AG09309 (cell line): Measurements from ENCODE around the gene TTR.

Experiments
- DNase-seq: peaks from one replicate; pipeline ENCODE4 v3.0.0-alpha.2; 2010; ENCODE audit warnings: low read depth
- H3K4me3 ChIP-seq: 2 replicates; pipeline ENCODE4 v1.5.1; 2011; ENCODE audit warnings: mild to moderate bottlenecking, low read depth, low read length, moderate library complexity; ENCODE audit not compliant: control insufficient read depth
- CTCF ChIP-seq: IDR thresholded peaks from 2 replicates; pipeline ENCODE4 v1.5.1; 2011; ENCODE audit warnings: mild to moderate bottlenecking, low read depth, low read length, inconsistent platforms; ENCODE audit not compliant: insufficient read depth, control insufficient read depth; ENCODE audit errors: missing control alignments

Gene TTR

GRCh38 chr18:31610286-31611205, 18.9 kb downstream of the TTR start:
- TF ChIP-seq CTCF: no peak
- no peak for DNase-seq
- H3K4me3 ChIP-seq: no peak overlapping the region

DNA sequence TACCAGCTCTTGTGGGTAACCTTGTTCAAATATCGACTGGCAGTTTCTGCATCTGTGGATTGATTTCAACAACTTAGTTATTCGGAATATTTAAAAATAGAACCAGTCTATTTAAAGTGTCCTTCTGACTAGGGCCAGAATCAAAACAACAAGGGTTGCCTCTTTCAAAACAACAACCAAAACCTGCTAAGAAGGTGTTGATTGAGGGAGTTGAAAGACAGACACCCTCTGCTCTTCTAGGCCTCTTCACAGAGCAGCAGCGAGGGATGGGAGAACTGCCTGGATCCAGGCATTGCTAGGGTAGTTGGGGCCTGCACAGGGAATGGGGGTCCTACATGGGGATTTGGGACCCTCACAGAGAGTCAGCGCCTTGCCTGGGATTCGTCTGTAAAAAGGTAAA, 19.8 kb downstream of the TTR start:
- TF ChIP-seq CTCF: no peak
- DNase-seq: no peak
- H3K4me3 ChIP-seq: no peak overlapping the region

DNA sequence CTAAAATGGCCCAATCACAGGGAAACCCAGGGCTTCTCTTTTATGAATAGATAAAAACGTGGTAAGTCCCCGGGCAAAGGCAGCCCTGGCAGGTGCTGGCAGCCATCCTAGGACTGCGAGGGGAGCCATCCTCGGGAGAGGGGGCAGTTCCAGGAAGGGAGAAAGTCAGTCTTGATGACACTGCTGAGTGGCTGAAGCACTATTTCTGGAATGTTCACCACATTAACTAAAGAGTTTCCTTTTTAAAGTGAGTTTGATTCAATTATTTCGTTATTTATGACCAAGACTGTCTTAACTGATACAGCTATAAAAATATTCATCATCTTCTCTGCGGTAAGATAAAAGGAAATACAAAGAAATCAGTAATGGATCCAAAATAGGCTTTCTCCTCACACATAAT, 20.4 kb downstream of the TTR start:
- TF ChIP-seq CTCF: no peak
- no peak overlapping the region for H3K4me3 ChIP-seq
- DNase-seq: no peak

GRCh38 chr18:31614044-31614443, 22.4 kb downstream of the TTR start:
- no peak for TF ChIP-seq CTCF
- no peak overlapping the region for H3K4me3 ChIP-seq
- no peak for DNase-seq

DNA sequence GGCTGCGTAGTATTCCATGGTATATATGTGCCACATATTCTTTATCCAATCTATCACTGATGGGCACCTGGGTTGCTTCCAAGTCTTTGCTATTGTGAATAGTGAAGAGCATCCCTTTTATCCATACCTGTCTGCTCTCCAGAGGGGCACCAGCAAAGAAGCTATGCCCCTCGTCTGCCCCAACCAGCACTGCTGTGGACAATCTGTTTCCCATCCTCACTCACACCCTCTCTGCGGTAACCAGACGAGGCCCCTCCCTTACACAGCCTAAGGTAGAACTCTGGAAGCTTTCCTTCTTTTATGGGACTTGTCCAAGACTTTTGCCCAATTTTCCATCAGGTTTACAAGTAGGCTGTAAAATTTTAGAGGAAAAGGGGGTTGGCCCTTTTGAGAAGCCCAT, 24.9 kb downstream of the TTR start:
- H3K4me3 ChIP-seq: no peak overlapping the region
- TF ChIP-seq CTCF: no peak
- DNase-seq: no peak

DNA sequence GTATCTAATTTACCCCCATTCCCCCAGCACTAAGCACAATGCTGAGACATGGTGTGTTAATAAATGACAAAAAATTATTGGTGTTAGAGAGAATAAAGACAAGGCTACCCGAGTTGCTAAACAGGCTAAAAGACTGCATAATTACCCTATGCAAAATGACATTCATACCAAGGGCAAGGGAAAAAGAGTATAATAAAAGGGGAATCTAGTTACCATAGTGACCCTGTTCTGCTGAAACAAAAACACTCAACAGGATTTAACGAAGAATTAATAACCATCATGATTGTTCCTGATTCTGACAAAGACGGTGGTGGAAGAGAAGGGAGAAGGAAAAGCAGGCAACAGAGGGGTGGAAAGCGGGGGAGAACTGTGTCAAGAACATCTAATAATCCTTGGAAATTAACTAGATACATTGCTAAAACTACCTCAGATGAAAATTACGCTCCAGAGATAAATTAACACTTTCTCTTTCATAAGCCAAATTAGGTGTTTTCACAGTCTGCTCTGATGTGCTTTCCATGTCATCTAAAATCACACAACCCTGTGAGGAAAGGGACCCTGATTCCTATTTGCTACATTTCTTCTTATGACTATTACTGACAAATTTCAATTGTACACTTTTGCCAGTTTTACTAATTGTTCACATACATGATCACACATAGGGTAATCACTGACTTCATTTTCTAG, 25.5 kb downstream of the TTR start:
- H3K4me3 ChIP-seq: no peak overlapping the region
- TF ChIP-seq CTCF: no peak
- no peak for DNase-seq
